Activated CD4-positive, alpha-beta T cell treated with anti-CD3 and anti-CD28 coated beads, Interleukin-2, amount 10 ng/mL, durations not matched to agents 24 days and 14 days (primary cell): ENCODE measurements around the gene ZNF554. TPM values are rescaled to one million over a fixed set of nuclear protein-coding genes. Genes with fewer than 3 reads are reported as not detected.

Source experiments
- DNase-seq: peaks from one replicate; pipeline ENCODE4 v3.0.0; 2022
- H3K27ac Mint-ChIP-seq: one replicate; pipeline ENCODE4 v1.8.0; 2022; ENCODE audit warnings: mild to moderate bottlenecking, mixed read lengths
- H3K27me3 Mint-ChIP-seq: one replicate; pipeline ENCODE4 v1.8.0; 2022; ENCODE audit warnings: mixed read lengths
- H3K36me3 Mint-ChIP-seq: one replicate; pipeline ENCODE4 v1.8.0; 2022; ENCODE audit warnings: low read depth, mild to moderate bottlenecking, mixed read lengths
- H3K4me1 Mint-ChIP-seq: one replicate; pipeline ENCODE4 v1.8.0; 2021; ENCODE audit warnings: mixed read lengths
- H3K4me3 Mint-ChIP-seq: one replicate; pipeline ENCODE4 v1.8.0; 2022; ENCODE audit warnings: mild to moderate bottlenecking, moderate library complexity, mixed read lengths
- H3K9me3 Mint-ChIP-seq: one replicate; pipeline ENCODE4 v1.8.0; 2021; ENCODE audit warnings: mixed read lengths
- intact Hi-C: fragments of 100-400 bp; cut with micrococcal nuclease; formaldehyde crosslinking; loops from one replicate; pipeline ENCODE4 v1.15.1; 2023
- total RNA-seq: library from RNA; stranded (reverse); gene quantifications from 2 replicates; pipeline ENCODE4 v1.2.3, GENCODE V29; 2022

Gene ZNF554
- 1.9 and 2.1 TPM in 2 replicates for total RNA-seq

DNA sequence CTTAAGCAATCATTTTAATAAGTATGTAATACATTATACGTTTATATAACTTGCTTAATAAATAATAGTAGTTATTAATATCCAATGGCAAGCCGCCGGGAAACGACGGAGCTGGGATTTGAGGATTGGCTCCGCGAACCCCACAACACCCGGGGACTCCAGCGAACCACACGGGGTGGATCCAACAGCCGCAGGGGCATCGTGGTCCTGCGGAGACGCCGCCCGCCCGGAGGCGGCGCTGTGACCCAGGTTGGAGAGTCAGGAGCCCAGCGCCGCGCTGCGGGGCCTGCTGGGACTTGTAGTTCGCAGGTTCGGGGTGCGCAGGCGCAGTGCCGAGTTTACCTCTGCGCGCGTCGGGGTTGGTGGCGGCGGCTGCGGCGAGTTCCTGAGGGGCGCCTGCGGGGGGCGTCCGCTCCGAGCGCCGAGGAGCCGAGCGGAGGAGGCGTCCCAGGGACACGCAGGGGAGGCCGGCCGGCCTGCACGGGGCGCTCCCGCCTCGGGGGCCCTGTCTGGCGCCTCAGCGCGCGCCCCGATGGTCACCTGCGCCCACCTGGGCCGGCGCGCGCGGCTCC, at the start of gene ZNF554:
Gene ZNF554, plus strand, starts transcription at position 329 of the 572 bp plus-strand sequence. Its CDS starts 204 bp downstream, at position 533.
- peak; percentile 99 for DNase-seq
- Mint-ChIP-seq H3K4me3 (peak within 1 kb of the TSS; percentile 85), H3K36me3 (peaks cover 5% of the 10 kb centered on the region), H3K27me3 (no peaks in the 10 kb centered on the region), H3K27ac (peak within 1 kb of the TSS; percentile 41), H3K9me3 (no peaks in the 10 kb centered on the region), H3K4me1 (peaks cover 3% of the 10 kb centered on the region)
- intact Hi-C loops = loop anchor here (1.0 kb wide), 1 partner anchor 34 kb away; the partner anchor contains the start of gene THOP1

DNA sequence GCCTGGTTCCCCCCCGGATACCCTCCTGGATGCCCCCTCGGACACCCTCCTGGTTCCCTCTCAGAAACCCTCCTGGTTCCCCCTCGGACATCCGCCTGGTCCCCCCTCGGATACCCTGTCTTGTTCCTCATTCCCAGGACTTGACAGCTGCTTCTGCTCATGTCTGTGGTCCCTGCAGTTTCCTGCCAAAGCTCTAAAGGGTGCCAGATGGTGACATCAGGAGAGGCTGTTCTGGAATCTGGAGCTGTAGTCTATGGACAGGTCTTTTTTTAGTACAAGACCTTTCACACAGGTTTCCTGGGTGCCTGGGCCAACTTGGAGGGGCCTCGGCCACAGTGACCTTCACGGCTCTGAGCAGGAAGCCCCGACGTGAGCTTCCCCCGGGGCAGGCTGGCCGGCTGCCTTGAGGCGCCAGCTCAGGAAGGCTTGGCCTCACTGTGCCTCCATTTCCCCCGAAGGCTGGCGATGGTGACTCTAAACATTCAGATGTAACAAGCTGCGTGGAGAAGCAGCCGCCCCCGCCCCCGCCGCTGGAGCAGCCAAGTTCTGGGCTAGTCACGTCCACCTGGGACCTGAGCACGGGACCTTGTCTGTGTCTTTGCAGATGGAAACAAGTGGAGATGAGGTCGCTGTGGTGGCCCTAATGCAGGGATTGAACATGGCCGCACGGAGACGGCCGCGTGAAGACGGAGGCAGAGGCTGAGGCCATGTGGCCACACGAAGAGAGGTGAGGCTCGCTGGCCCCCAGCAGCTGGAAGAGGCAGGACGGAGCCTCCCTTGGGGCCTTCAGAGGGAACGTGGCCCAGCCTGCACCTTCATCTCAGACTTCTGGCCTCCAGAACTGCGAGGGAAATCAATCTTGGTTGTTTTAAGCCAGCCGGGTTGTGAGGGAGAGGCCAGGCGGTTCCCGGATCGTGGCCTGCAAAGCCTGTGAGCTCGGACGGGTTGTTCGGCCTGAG, 49.3 kb upstream of the ZNF554 start:
- H3K4me3 Mint-ChIP-seq = no peak overlapping the region
- no peak overlapping the region for H3K27ac Mint-ChIP-seq
- no peaks in the 10 kb centered on the region for H3K27me3 Mint-ChIP-seq
- H3K4me1 Mint-ChIP-seq = peaks cover 12% of the 10 kb centered on the region
- H3K9me3 Mint-ChIP-seq = no peaks in the 10 kb centered on the region
- peaks cover 7% of the 10 kb centered on the region for H3K36me3 Mint-ChIP-seq
- DNase-seq = no peak
- intact Hi-C loops = no loop called here

DNA sequence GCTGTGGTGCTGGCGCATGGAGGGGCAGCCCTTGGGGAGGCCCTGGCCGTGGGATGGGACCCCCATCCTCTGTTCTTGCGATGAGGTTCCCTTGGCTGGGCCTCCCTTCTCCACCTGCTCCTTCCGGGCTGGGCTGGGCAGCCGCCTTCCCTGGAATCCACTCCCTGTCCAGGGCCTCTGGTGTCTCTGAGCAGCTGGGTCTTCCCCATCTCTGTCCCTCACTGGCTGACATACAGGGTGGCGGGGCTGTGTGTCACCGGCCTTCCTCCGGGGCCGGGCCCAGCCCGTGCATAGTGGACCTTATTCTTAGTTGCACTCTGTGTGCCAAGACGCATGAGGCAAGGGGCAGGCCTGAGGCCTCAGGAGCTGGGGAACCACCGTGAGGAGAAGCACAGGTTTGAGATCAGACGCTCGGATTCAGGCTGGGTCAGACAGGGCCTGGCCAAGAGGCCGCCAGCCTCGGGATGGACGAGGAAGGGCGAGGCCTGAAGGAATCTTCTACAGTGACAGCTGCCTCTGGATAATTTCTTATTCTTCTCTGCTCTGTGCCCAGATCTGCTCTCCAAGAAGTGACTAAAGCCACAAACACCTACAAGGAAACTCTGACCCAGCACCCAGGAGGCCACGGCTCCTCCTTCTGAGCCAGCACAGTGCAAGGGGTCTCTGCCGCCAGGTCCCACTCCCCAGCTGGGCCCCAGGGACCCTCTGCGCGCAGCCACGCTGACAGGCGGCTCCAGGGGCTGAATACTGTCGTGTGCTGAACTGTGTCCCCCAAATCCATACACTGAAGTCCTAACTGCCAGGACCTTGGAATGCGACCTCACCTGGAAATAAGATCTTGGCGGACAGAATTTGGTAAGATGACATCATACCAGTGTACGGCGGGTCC, 47.6 kb upstream of the ZNF554 start:
- H3K27ac Mint-ChIP-seq = peak overlapping the region; percentile 43
- H3K4me1 Mint-ChIP-seq = peaks cover 25% of the 10 kb centered on the region
- peaks cover 15% of the 10 kb centered on the region for H3K36me3 Mint-ChIP-seq
- no peaks in the 10 kb centered on the region for H3K9me3 Mint-ChIP-seq
- no peak overlapping the region for H3K4me3 Mint-ChIP-seq
- no peak for DNase-seq
- no peaks in the 10 kb centered on the region for H3K27me3 Mint-ChIP-seq
- intact Hi-C loops = no loop called here

DNA sequence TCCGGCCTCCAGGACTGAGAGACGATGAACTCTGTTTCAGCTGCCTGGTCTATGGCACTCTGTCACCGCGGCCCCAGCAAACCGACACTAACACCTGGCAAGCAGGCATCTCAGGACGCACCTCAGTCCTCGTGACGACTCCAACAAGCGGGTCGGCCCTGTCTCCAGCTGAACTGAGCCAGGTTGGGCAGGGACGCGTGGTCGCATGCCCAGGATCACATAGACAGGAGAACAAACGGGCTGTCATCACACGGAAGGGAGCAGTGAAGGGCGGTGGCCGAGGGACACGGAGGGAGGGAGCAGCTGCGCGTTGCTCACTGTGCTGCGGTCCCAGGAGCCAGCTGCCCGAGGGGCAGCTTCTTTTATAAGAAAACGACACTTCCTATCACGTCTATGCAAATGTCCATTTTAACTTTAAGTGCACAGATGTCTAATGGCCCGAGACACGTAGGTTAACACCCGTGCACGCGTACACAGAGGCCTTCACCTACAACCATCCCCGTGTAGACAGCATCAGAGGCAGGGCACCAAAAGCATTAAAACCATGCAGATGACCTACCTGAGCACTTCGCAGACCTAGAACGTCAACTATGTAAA, 45.5 kb upstream of the ZNF554 start:
- peaks cover 27% of the 10 kb centered on the region for H3K4me1 Mint-ChIP-seq
- H3K27me3 Mint-ChIP-seq = no peaks in the 10 kb centered on the region
- peak overlapping the region; percentile 29 for H3K27ac Mint-ChIP-seq
- H3K36me3 Mint-ChIP-seq = peaks cover 21% of the 10 kb centered on the region
- H3K4me3 Mint-ChIP-seq = no peak overlapping the region
- no peak for DNase-seq
- H3K9me3 Mint-ChIP-seq = no peaks in the 10 kb centered on the region
- intact Hi-C loops = no loop called here

DNA sequence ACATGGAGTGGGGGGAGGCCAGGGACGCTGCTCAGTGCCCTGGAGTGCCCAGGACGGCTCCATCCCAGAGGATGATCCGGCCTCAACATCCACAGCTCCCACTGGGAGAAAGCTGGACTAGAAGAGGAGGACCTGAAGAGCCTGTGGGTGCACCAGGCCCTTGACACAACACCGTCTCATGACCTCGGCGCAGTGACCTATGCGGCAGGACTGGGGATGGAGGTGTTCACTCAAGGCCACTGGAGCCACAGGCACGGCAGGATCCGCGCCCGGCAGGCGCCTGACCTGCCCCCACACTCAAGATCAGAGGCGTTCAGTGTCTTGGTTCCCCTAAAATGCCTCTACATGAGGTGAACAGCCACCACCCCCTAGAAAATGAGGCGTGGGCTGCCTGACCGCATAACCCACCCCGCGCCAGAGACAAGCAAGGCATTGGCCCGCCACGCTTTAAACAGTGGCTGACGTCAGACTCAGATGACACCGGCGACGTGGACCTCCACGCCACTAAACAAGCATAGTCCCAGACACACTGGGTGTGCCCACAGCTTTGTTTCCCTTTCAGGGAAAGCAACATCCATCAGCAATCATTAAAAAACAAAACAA, 44.6 kb upstream of the ZNF554 start:
- H3K36me3 Mint-ChIP-seq = peaks cover 22% of the 10 kb centered on the region
- peak overlapping the region; percentile 94 for H3K27ac Mint-ChIP-seq
- DNase-seq = no peak
- intact Hi-C loops = no loop called here
- H3K4me1 Mint-ChIP-seq = peaks cover 28% of the 10 kb centered on the region
- peak overlapping the region; percentile 84 for H3K4me3 Mint-ChIP-seq
- no peaks in the 10 kb centered on the region for H3K27me3 Mint-ChIP-seq
- no peaks in the 10 kb centered on the region for H3K9me3 Mint-ChIP-seq

DNA sequence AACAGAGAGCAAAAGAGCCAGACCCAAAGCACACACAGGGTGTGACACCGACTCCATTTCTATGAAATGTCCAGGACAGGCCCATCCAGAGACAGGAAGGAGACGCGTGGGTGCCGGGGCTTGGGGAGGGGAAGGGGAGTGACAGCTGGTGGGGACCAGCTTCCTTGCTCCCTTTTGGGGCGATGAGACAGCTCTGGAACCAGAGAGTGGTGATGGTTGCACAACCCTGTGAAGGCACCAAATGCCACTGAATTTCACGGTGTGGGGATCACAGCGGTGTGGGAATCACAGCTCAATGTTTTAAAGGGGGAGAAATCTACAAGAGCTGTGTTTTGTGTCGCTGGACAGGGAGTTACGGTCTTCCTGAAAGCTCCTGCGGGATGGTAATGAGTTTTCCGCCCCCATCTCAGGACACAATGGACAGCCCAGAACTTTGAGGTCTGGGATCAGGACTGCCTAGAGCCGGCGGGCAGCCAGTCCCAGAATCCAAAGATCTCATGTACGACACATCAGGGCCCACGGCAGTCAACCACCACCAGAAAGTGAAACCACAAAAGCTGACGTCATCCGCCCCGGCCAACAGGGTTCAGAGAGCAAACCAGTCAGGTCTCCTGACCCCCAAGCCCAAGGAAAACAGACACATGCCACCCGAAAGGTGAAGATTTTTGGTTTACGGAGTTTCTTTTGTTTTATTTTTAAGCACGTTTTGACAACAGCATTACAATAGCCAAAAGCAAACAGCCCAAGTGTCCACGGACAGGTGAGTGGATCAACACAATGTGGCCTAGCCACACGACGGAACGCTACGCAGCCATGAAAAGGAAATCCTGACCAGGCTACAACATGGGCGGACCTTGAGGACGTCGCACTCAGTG, 43.9 kb upstream of the ZNF554 start:
- peak; percentile 93 for DNase-seq
- H3K4me3 Mint-ChIP-seq = peak overlapping the region; percentile 84
- no peaks in the 10 kb centered on the region for H3K9me3 Mint-ChIP-seq
- peak overlapping the region; percentile 94 for H3K27ac Mint-ChIP-seq
- H3K27me3 Mint-ChIP-seq = no peaks in the 10 kb centered on the region
- intact Hi-C loops = no loop called here
- H3K4me1 Mint-ChIP-seq = peaks cover 34% of the 10 kb centered on the region
- peaks cover 25% of the 10 kb centered on the region for H3K36me3 Mint-ChIP-seq

DNA sequence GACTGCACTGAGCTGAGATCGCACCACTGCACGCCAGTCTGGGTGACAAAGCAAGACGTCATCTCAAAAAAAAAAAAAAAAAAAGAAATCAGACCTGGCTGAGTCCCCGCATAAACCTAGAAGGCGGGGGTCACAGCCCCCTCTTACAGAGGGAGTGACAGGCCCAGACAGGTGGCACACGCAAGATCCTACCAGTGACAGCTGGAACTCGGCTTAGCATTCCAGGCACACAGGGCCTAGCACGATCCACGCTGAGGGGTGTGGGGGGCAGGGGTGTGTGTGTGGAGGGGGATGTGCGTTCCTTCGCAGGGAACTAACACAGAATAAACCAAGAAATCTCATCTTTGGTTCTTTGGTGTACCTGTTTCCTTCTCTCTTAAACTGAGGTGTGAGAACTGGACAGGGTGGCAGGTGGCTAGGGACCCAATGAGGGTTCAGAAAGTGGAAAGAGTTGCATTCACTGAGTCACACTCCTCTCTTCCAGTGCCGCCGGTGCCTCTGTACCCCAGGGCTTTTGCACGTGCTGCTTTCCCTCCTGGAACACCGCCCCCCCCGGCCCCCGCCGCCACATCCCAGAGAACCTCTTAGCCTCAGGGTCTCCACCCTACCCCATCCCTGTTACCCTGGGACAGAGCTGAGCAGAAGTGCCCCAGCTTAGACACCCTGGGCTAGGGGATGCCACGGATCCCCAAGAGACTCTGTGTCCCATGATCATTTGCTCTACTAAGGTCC, 41.5 kb upstream of the ZNF554 start:
- Mint-ChIP-seq H3K4me1 (peaks cover 36% of the 10 kb centered on the region), H3K9me3 (no peaks in the 10 kb centered on the region), H3K27me3 (no peaks in the 10 kb centered on the region), H3K27ac (peak overlapping the region; percentile 41), H3K4me3 (no peak overlapping the region), H3K36me3 (peaks cover 23% of the 10 kb centered on the region)
- intact Hi-C loops = no loop called here
- DNase-seq = no peak

DNA sequence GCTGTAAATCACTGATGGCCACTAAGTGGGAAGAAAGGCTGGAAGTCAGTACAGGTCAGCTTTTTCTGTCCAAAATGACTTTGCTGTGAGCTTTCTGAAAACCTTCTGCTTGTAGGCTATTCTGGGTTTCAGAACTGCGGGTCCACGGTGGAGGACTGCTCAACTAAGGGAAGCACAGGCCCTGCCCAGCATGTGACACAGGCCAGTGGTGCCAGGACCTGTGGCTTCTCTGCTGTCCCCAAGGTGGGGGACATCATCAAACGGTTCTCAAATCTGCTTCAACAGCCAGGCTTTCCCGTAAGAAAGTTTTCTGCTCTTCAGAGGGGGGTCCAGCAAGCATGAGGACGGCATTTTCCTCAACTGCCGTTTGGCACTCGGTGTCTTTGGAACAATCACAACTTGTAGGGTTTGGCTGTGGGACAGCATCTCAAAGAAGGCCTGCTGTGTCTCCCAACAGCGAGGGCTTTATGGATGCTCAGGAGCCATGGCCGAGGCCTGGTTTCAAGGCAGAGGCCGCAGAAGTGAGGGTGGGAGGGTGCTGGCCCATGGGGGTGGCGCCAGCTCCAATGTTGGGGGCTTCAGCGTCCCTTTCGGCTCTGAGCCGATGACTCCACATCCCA, 40.4 kb upstream of the ZNF554 start:
- intact Hi-C loops = no loop called here
- peaks cover 43% of the 10 kb centered on the region for H3K4me1 Mint-ChIP-seq

DNA sequence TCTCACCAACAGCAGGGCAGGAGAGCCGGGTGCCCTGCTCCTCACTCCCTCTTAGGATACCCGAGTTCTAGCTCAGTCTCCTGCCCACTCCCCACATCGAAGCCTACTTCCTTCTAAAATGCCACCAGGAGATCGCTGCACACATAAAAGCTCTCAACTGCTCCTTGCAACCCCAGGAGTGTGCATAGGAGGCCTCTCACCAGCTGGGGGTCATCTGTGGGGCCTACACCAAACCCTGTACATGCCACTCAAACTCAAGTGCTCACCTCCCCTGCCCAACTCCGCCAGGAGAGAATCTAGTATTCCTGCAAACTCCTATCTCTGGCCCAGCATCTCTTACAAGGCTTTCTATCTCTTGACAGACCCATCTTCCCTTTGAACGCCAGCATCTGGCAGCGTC, 39.4 kb upstream of the ZNF554 start:
- peaks cover 21% of the 10 kb centered on the region for H3K36me3 Mint-ChIP-seq
- intact Hi-C loops = no loop called here
- no peak for DNase-seq
- H3K4me1 Mint-ChIP-seq = peaks cover 38% of the 10 kb centered on the region
- H3K4me3 Mint-ChIP-seq = no peak overlapping the region
- H3K9me3 Mint-ChIP-seq = peaks cover 4% of the 10 kb centered on the region
- H3K27ac Mint-ChIP-seq = peak overlapping the region; percentile 17
- no peaks in the 10 kb centered on the region for H3K27me3 Mint-ChIP-seq

More for the DNA sequence above, 40.4 kb upstream of the ZNF554 start:
- Mint-ChIP-seq H3K9me3 (peaks cover 4% of the 10 kb centered on the region), H3K36me3 (peaks cover 23% of the 10 kb centered on the region), H3K4me3 (no peak overlapping the region), H3K27me3 (no peaks in the 10 kb centered on the region), H3K27ac (no peak overlapping the region)
- no peak for DNase-seq

DNA sequence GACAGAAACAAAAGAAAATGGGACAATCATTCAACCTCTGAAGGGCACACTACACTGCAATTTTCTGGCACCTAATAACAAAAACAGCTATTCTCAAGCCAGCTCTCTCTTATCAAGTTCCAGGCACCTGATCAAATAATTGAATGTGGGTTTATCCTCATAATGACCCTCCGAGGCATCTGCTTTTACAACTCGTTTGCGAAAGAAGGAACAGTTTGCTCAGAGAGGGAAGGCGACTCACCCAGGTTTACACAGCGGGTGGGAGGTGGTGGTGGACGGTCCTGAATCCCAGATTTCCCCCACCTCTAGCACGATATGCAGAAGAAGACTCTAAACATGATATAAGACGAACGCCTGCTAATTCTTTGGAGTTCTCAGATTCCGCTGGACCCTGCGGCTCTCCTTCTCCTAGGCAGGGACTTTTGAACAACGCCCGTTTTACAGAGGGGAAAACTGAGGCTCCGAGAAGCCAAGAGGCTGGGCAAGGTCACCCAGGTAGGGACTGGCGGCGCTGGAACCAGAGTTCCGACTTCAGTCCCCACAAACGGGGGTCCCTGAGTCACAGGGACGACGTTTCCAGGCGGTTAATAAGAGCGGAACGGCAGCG, 37.2 kb upstream of the ZNF554 start:
- peaks cover 4% of the 10 kb centered on the region for H3K9me3 Mint-ChIP-seq
- H3K4me3 Mint-ChIP-seq = peak overlapping the region; percentile 95
- H3K27ac Mint-ChIP-seq = peak overlapping the region; percentile 98
- intact Hi-C loops = loop anchor here (2.0 kb wide), 1 partner anchor 42 kb away; the partner anchor contains the start of gene SLC39A3
- H3K4me1 Mint-ChIP-seq = peaks cover 33% of the 10 kb centered on the region
- H3K36me3 Mint-ChIP-seq = peaks cover 18% of the 10 kb centered on the region
- peak; percentile 63 for DNase-seq
- no peaks in the 10 kb centered on the region for H3K27me3 Mint-ChIP-seq
